AG04450 (cell line): ENCODE data around the gene DNAJC5. TPM values are rescaled to one million over a fixed set of nuclear protein-coding genes. Genes with fewer than 3 reads are reported as not detected.
A peak's percentile ranks its signal among the peaks of the same experiment; 100 is the strongest.

Experiments used
- CTCF ChIA-PET: fragments of 300-600, 350-600 bp; formaldehyde crosslinking; extraction: SDS; loops from one replicate; lab custom pipeline; 2022; ENCODE audit warnings: antibody characterized with exemption, inconsistent platforms; lab: Charles Lee
- POLR2A ChIA-PET: fragments of 350-600 bp; formaldehyde crosslinking; extraction: SDS; loops from one replicate; lab custom pipeline; 2021; ENCODE audit warnings: antibody characterized with exemption, inconsistent platforms; lab: Yijun Ruan, JAX
- DNase-seq: peaks from one replicate; pipeline ENCODE4 v3.0.0-alpha.2; 2011; ENCODE audit warnings: low read depth, low spot score
- H3K27ac ChIP-seq: one replicate; pipeline ENCODE4 v1.5.1; 2012; ENCODE audit warnings: low read depth, low read length, control low read depth
- H3K27me3 ChIP-seq: one replicate; pipeline ENCODE4 v1.6.0; 2012; ENCODE audit warnings: low read length; ENCODE audit not compliant: control insufficient read depth, insufficient read depth
- H3K4me3 ChIP-seq: 2 replicates; pipeline ENCODE4 v1.5.1; 2011; ENCODE audit warnings: mild to moderate bottlenecking, low read depth, low read length, control low read depth
- H3K9me3 ChIP-seq: 2 replicates; pipeline ENCODE4 v1.5.1; 2012; ENCODE audit warnings: low read length; ENCODE audit not compliant: control insufficient read depth, insufficient read depth
- polyA plus RNA-seq: library from polyadenylated mRNA; depleted of rRNA; stranded (reverse); fragments of >200 nt; gene quantifications from 2 replicates; pipeline ENCODE4 v1.2.3, GENCODE V29; 2011
- TF ChIP-seq, protein P1 (sequence below): IDR thresholded peaks from 2 replicates; pipeline ENCODE4 v1.5.1; 2011; ENCODE audit warnings: low read depth, low read length, control low read depth, inconsistent platforms

Gene DNAJC5
- polyA plus RNA-seq, 1 experiment = 36.7 TPM

DNA sequence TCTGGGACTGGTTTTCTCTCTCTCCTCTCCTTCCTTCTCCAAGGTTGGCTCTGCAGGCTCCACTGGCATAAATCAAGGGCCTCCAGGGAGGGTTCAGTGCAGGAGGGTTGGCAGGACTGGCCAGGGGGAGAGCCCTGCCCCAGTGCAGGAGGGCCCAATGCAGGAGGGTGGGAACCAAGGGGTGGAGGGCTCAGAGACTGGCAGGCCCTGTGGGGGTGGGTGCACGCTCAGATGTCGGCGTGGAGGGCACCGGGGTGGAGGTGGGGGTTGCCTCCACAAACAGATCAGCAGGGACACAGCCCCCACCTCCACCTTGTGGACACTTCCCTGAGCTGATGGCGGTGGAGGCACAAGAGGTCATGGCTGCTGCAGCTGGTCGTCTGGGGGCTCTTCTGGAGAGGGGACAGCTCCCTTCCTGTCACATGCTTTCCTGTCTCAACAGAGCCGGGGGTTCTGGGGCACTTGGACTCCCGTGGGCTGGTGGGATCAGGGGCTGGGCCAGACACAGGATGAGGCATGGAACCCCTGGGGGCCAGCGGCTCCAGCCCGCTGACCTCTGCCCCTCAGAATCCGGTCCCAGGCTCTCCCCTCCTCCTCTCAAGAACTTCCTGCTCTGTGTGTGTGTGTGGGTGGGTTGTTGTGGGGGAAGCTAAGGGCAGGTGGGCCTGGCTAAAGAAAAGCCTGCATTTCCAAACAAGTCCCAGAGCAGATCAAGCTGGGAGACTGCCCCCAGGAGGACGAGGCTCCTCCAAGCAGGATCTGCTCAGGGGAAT, 36.3 kb upstream of the DNAJC5 start:
- TF ChIP-seq, protein P1, sequence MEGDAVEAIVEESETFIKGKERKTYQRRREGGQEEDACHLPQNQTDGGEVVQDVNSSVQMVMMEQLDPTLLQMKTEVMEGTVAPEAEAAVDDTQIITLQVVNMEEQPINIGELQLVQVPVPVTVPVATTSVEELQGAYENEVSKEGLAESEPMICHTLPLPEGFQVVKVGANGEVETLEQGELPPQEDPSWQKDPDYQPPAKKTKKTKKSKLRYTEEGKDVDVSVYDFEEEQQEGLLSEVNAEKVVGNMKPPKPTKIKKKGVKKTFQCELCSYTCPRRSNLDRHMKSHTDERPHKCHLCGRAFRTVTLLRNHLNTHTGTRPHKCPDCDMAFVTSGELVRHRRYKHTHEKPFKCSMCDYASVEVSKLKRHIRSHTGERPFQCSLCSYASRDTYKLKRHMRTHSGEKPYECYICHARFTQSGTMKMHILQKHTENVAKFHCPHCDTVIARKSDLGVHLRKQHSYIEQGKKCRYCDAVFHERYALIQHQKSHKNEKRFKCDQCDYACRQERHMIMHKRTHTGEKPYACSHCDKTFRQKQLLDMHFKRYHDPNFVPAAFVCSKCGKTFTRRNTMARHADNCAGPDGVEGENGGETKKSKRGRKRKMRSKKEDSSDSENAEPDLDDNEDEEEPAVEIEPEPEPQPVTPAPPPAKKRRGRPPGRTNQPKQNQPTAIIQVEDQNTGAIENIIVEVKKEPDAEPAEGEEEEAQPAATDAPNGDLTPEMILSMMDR = peak; percentile 63
- no peak overlapping the region for H3K4me3 ChIP-seq
- H3K27ac ChIP-seq = peak overlapping the region; percentile 47
- no peaks in the 10 kb centered on the region; the same call in 1 of the 2 replicates for H3K9me3 ChIP-seq
- no peaks in the 10 kb centered on the region for H3K27me3 ChIP-seq
- peak; percentile 33 for DNase-seq
- ChIA-PET POLR2A (interaction anchor here (0.6 to 1.4 kb wide), 2 partner anchors 9 to 12 kb away, joined by 3 to 4 read pairs; no protein-coding TSS in a partner anchor), CTCF (interaction anchor here (0.7 to 1.0 kb wide), 4 partner anchors 11 to 176 kb away, joined by 3 to 4 read pairs (median 3); no protein-coding TSS in a partner anchor)

DNA sequence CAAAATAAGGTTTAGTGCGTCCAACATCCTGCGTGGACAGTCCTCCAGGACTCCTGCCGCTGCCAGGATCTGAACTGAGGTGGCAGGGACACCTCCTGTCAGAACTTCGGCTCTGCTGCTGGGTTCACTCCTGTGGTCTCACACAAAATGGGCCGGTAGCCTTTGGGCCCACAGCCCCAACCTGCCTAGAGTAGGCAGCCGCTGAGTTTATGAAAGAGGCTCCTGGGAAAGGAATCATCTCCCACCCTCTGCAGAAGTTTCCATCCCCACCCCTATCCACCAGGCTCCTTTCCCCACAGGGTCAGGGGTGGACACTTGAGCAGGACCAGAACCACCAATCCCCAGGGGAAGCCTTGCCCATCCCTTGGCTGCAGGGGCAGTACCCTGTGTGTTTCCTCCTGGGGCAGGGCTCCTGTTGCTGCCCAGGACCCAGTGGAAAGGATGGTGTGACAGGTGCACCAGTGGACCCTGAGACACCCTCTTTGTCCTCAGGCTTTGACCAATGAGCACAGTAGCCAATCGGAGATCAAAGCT, 35.7 kb upstream of the DNAJC5 start:
- TF ChIP-seq, protein P1 = no peak
- Histone ChIP-seq H3K27me3 (no peaks in the 10 kb centered on the region), H3K4me3 (no peak overlapping the region), H3K9me3 (no peaks in the 10 kb centered on the region; the same call in 1 of the 2 replicates), H3K27ac (peak overlapping the region; percentile 31)
- ChIA-PET POLR2A (interaction anchor here (0.6 to 1.4 kb wide), 2 partner anchors 9 to 12 kb away, joined by 3 to 4 read pairs; no protein-coding TSS in a partner anchor), CTCF (interaction anchor here (0.7 to 1.0 kb wide), 3 partner anchors 12 to 84 kb away, joined by 3 to 4 read pairs (median 3); no protein-coding TSS in a partner anchor)
- no peak for DNase-seq

DNA sequence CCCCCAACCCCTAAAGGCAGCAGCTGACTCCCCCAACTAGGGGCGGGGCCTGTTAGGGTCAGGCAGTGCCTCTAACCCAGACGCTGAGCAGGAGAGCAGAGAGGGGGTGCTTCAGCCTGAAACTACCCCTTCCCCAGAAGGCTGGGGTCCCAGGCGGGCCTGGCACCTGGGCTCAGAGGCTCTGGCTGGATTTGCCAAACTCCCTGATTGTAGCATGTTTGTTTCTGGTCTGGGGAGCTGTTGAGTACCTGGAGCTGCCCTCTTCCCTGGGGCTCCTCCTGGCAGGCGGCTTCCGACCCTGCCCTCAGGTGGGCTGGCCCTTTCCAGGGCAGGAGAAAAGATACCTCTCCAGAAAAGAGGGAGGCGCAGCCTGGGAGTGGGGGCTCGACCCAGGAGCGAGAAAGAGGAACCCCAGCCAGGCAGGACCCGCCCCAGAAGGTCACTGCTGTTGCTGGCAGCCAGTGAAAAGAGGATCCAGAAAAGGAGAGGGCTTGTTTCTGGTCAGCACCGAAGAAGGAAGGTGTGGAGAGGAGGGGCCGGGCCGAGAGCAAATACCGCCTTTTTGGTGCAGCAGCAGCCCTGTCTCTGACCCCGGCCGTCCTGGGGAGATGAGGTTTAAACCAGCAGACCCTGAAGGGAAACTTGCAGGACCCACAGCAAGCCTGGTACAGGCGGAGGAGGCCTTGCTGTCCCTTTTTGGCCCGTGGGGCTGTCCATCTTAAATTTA, 34.4 kb upstream of the DNAJC5 start:
- Histone ChIP-seq H3K4me3 (no peak overlapping the region), H3K27me3 (no peaks in the 10 kb centered on the region), H3K9me3 (peaks cover 2% of the 10 kb centered on the region; the same call in 1 of the 2 replicates), H3K27ac (no peak overlapping the region)
- no peak for DNase-seq
- CTCF ChIA-PET = no interaction called here
- TF ChIP-seq, protein P1 = no peak
- POLR2A ChIA-PET = no interaction called here

DNA sequence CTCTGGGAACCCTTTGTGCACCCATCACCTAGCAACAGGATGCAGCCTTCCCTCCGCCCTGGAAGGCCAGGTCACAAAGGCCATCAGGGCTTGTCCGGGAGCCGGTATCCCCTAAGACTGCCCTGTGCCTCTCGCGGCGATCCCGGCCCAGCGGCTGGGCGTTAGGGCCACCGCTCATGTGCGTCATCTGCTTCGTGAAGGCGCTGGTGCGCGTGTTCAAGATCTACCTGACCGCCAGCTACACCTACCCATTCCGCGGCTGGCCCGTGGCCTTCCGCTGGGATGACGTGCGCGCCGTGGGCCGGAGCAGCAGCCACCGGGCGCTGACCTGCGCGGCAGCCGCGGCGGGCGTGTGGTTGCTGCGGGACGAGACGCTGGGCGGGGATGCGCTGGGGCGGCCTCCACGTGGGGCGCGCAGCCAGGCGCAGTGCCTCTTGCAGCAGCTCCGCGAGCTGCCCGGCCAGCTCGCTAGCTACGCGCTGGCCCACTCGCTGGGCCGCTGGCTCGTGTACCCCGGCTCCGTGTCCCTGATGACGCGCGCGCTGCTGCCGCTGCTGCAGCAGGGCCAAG, 33.5 kb upstream of the DNAJC5 start, which contains the start of gene ABHD16B:
Gene ABHD16B (plus strand): TSS at position 134 of the 570 bp plus-strand sequence. CDS start 43 bp downstream, at position 177.
- no peaks in the 10 kb centered on the region for H3K27me3 ChIP-seq
- H3K4me3 ChIP-seq = no peak within 1 kb of the TSS
- CTCF ChIA-PET = no interaction called here
- H3K9me3 ChIP-seq = peaks cover 2% of the 10 kb centered on the region; the same call in 1 of the 2 replicates
- TF ChIP-seq, protein P1 = no peak
- POLR2A ChIA-PET = no interaction called here
- no peak within 1 kb of the TSS for H3K27ac ChIP-seq
- no peak for DNase-seq
